Measurements from ENCODE around the gene ENTPD8. TPM values are rescaled to one million over a fixed set of nuclear protein-coding genes. Genes with fewer than 3 reads are reported as not detected.

ENTPD8 gene
- total and polyA plus RNA-seq, 10 of the 15 experiments (the other 5 are each of a cell fraction or from before 2014, with no cell fraction given) = not detected

DNA sequence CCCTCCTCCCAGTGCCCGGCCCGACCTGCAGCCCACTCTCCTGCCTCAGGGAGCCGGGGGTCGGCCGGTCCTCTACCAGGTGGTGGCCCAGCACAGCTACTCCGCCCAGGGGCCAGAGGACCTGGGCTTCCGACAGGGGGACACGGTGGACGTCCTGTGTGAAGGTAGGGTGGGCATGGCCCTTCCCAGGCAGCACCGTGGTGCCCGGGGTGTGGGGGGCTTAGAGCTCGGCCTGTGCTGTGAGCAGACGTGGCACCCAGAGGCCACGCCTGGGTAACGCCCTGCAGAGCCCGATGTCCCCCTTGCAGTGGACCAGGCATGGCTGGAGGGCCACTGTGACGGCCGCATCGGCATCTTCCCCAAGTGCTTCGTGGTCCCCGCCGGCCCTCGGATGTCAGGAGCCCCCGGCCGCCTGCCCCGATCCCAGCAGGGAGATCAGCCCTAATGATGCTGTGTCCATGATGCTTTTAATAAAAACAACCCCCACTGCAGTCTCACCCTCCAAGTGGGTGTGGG is 7.2 kb downstream of the ENTPD8 start (continued):
- no peak for TF ChIP-seq MXI1 (IDR thresholded peaks at IDR 0.05; ENCODE audit: low read depth, low read length)
- TF ChIP-seq TAF1 (IDR thresholded peaks at IDR 0.05; ENCODE audit: borderline replicate concordance, low read depth, low read length) = no peak
- no peak for TF ChIP-seq POU2F2 (IDR thresholded peaks at IDR 0.05; ENCODE audit: borderline replicate concordance, low read depth, low read length)
- TF ChIP-seq NBN (IDR thresholded peaks at IDR 0.05) = no peak
- TF ChIP-seq CHD1 (IDR thresholded peaks at IDR 0.05; ENCODE audit: low read depth, low read length) = no peak
- TF ChIP-seq, protein P1, sequence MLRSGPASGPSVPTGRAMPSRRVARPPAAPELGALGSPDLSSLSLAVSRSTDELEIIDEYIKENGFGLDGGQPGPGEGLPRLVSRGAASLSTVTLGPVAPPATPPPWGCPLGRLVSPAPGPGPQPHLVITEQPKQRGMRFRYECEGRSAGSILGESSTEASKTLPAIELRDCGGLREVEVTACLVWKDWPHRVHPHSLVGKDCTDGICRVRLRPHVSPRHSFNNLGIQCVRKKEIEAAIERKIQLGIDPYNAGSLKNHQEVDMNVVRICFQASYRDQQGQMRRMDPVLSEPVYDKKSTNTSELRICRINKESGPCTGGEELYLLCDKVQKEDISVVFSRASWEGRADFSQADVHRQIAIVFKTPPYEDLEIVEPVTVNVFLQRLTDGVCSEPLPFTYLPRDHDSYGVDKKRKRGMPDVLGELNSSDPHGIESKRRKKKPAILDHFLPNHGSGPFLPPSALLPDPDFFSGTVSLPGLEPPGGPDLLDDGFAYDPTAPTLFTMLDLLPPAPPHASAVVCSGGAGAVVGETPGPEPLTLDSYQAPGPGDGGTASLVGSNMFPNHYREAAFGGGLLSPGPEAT (IDR thresholded peaks at IDR 0.05; ENCODE audit: low read depth) = no peak
- TF ChIP-seq, protein P2, sequence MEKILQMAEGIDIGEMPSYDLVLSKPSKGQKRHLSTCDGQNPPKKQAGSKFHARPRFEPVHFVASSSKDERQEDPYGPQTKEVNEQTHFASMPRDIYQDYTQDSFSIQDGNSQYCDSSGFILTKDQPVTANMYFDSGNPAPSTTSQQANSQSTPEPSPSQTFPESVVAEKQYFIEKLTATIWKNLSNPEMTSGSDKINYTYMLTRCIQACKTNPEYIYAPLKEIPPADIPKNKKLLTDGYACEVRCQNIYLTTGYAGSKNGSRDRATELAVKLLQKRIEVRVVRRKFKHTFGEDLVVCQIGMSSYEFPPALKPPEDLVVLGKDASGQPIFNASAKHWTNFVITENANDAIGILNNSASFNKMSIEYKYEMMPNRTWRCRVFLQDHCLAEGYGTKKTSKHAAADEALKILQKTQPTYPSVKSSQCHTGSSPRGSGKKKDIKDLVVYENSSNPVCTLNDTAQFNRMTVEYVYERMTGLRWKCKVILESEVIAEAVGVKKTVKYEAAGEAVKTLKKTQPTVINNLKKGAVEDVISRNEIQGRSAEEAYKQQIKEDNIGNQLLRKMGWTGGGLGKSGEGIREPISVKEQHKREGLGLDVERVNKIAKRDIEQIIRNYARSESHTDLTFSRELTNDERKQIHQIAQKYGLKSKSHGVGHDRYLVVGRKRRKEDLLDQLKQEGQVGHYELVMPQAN (conservative IDR thresholded peaks at IDR 0.05) = no peak
- no peak for TF ChIP-seq STAT3 (IDR thresholded peaks at IDR 0.05; ENCODE audit: low read depth, low read length)
- no peak for TF ChIP-seq CHD4 (IDR thresholded peaks at IDR 0.05)
- no peak for TF ChIP-seq POLR2A (IDR thresholded peaks at IDR 0.05; ENCODE audit: low read depth, low read length)

DNA sequence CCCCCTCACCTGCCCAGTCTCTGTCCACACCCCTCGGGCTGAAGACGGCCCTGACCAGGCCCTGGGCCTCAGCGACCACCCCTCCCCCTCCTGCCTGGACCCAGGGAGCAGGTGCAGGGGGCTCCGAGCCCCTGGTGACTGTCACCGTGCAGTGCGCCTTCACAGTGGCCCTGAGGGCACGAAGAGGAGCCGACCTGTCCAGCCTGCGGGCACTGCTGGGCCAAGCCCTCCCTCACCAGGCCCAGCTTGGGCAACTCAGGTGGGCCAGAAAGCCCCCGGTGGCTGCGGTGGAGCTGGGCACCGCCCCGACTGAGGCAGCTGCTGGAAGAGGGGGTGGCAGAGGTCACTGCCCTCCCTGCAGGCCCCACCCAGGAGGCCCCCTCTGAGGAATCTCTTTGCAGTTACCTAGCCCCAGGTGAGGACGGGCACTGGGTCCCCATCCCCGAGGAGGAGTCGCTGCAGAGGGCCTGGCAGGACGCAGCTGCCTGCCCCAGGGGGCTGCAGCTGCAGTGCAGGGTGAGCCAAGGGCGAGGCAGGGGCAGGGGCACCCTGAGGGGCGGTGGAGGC is 7.7 kb downstream of the ENTPD8 start:
- CTCF ChIA-PET = no interaction called here
- Histone ChIP-seq H2AFZ (ENCODE audit: control insufficient read depth, low read depth, low read length) (no peak overlapping the region), H3K36me3 (ENCODE audit: control insufficient read depth in 2 of 2, insufficient read depth in 2 of 2, low read length in 1 of 2) (no peaks in the 10 kb centered on the region), H3K4me1 (ENCODE audit: control insufficient read depth, insufficient read depth, low read length) (0 out of 2 replicates have a peak, but pooled peaks cover 6% of the 10 kb centered on the region), H3K4me3 (no peak overlapping the region), H3K27me3 (replicated peaks in 1 of 2; ENCODE audit: control insufficient read depth in 2 of 2, insufficient read depth in 2 of 2, low read length in 1 of 2) (no peaks in the 10 kb centered on the region), H3K9me3 (replicated peaks; ENCODE audit: control insufficient read depth, insufficient read depth, low read length) (no peaks in the 10 kb centered on the region), H3K27ac (ENCODE audit: control insufficient read depth, insufficient read depth) (no peak overlapping the region), H3K79me2 (ENCODE audit: control insufficient read depth, insufficient read depth, low read length) (no peaks in the 10 kb centered on the region), H4K20me1 (ENCODE audit: control insufficient read depth, insufficient read depth) (no peaks in the 10 kb centered on the region), H3K4me2 (ENCODE audit: control insufficient read depth, insufficient read depth) (no peak overlapping the region), H3K9ac (ENCODE audit: control insufficient read depth, insufficient read depth, low read length) (no peak overlapping the region)
- DNase-seq (ENCODE audit: low read depth, low spot score) (no peak), ATAC-seq (no peak), FAIRE-seq (no peak)
- in situ Hi-C loops (cut with MboI) (no loop called here), intact Hi-C loops (cut with micrococcal nuclease; ENCODE audit: unreplicated experiment) (no loop called here)
- RAD21 ChIA-PET (ENCODE audit: unreplicated experiment) = no interaction called here
- POLR2A ChIA-PET = interaction anchor here (0.6 kb wide), 1 partner anchor 71 kb away, joined by 5 read pairs; no protein-coding TSS in a partner anchor
- no TSS peak for BruUV-seq (replicated peaks)
- SMC1A ChIA-PET (ENCODE audit: uncharacterized antibody, unreplicated experiment) = no interaction called here
- WGBS (ENCODE audit: insufficient coverage, insufficient replicate concordance, low lambda C conversion rate, missing lambda C conversion rate) = 59% methylated on average over 15 of the region's 19 CpGs
- no peak for TF ChIP-seq RELA (IDR thresholded peaks at IDR 0.05; ENCODE audit: borderline replicate concordance, partially characterized antibody)
- no peak for TF ChIP-seq LARP7 (IDR thresholded peaks at IDR 0.05)
- TF ChIP-seq CBX5 (IDR thresholded peaks at IDR 0.05; ENCODE audit: low read depth) = no peak
- no peak for TF ChIP-seq TCF3 (IDR thresholded peaks at IDR 0.05; ENCODE audit: borderline replicate concordance, insufficient read depth, low read depth, low read length)
- TF ChIP-seq ETV6 (conservative IDR thresholded peaks at IDR 0.05 in 1 of 2, IDR thresholded peaks at IDR 0.05 in 1 of 2; ENCODE audit: borderline replicate concordance in 1 of 2, low read depth in 1 of 2) = no peak
- TF ChIP-seq MYC (IDR thresholded peaks at IDR 0.05; ENCODE audit: insufficient read depth, insufficient read length, insufficient replicate concordance, low read length, severe bottlenecking) = no peak
